ENCODE results near the gene LTA. TPM values are rescaled to one million over a fixed set of nuclear protein-coding genes. Genes with fewer than 3 reads are reported as not detected.

Gene LTA
- total RNA-seq, 1 experiment from 2014 or later: 1.1 TPM

DNA sequence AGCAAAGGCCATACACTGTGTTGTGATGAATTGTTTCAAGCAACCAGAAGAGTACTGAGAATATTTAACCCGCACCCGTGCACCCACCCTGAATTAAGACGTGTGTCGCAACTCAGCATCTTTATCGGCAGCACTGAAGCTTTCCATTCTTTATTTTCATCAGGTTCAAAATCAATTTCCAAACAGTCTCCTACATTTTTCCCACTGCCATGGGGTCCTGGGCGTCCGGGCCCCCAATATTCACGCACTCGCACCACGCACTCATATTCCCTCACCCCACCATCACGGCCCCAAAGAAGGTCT lies 8.3 kb downstream of the LTA start:
- ChIA-PET POLR2A (interaction anchor here (1.0 to 1.4 kb wide), 2 partner anchors 13 to 18 kb away, joined by 3 read pairs; no protein-coding TSS in a partner anchor), RAD21 (ENCODE audit: low non-redundant PET in 1 of 2, low total read pairs in 2 of 2, uncharacterized antibody in 2 of 2, unreplicated experiment in 2 of 2) (interaction anchor here in 1 of 2 experiments (0.9 kb wide), 1 partner anchor 18 kb away, joined by 3 read pairs; no protein-coding TSS in a partner anchor), CTCF (interaction anchor here (0.6 to 7.8 kb wide), 10 partner anchors 9 to 1086 kb away, joined by 3 to 70 read pairs (median 4); partner anchors contain the start of genes NCR3 and PRRC2A)
- peak overlapping the region; percentile 64 for H2AFZ ChIP-seq (ENCODE audit: low read depth, low read length, poor library complexity, severe bottlenecking)
- no peaks in the 10 kb centered on the region for H3K36me3 ChIP-seq (ENCODE audit: control insufficient read depth in 1 of 2, insufficient read depth in 2 of 2, low read length in 2 of 2)
- peaks cover 4 to 15% of the 10 kb centered on the region in 2 experiments; a peak in 2 of 4 replicates for H3K4me1 ChIP-seq (ENCODE audit: control insufficient read depth in 1 of 2, insufficient read depth in 2 of 2, low read length in 2 of 2)
- no peaks in the 10 kb centered on the region for H3K27me3 ChIP-seq (ENCODE audit: insufficient read depth, low read length)
- peak overlapping the region; percentile 97 for H3K4me2 ChIP-seq (ENCODE audit: low read length)
- no peak for DNase-seq (ENCODE audit: low read depth, low spot score)
- peak overlapping the region; percentile 73 for H3K9ac ChIP-seq (ENCODE audit: low read length)
- BruUV-seq (replicated peaks): no TSS peak
- no peaks in the 10 kb centered on the region for H4K20me1 ChIP-seq (ENCODE audit: insufficient read depth)
- H3K79me2 ChIP-seq (ENCODE audit: insufficient read depth, low read length): no peaks in the 10 kb centered on the region
- H3K4me3 ChIP-seq (replicated peaks in 1 of 2; ENCODE audit: low read depth in 1 of 2, low read length in 2 of 2): peak overlapping the region; percentile 65 to 75
- intact Hi-C loops (cut with micrococcal nuclease): no loop called here
- H3K9me2 ChIP-seq (ENCODE audit: insufficient read depth): no peaks in the 10 kb centered on the region
- TF ChIP-seq ZNF274 (IDR thresholded peaks at IDR 0.05; ENCODE audit: low read depth, low read length) (no peak), TCF7L2 (IDR thresholded peaks at IDR 0.05; ENCODE audit: borderline replicate concordance, extremely low read depth, insufficient read depth, insufficient read length) (no peak), EZH2 (IDR thresholded peaks at IDR 0.05) (no peak), YY1 (IDR thresholded peaks at IDR 0.05; ENCODE audit: extremely low read depth, insufficient replicate concordance, low read depth, low read length) (no peak)
- H3K9me3 ChIP-seq (ENCODE audit: control insufficient read depth in 1 of 2, insufficient read depth in 1 of 2, low read depth in 1 of 2, low read length in 2 of 2): no peaks in the 10 kb centered on the region
- H3K27ac ChIP-seq (ENCODE audit: low read depth, low read length): no peak overlapping the region
- ATAC-seq: no peak

DNA sequence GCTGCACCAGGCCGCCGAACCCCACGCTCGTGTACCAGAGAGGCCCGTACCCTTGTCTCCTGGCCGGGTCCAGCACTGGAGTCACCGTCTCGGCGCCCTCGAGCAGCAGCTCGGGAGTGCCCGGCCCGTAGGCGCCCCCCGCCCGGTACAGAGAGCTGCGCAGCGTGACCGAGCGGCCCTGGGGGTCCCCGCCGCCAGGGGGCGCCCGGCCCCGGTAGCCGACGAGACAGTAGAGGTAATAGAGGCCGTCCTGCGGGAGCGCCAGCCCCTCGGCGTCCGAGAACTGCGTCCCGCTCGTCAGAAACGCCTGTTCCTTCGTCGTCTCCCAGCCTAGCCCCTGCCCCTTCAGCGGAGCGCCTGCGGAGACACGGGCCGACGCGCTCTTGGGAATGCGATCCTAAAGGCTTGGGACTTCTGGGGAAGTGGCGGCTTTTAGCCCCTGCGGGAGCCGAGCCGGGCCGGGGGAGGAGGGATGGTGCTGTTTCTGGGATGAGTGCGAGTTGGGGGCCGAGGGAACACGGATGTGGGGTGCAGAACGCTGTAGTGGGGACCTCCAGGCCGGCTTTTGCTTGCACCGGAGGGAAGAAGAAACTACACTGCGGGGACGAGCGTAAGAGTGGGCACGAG lies 8.8 kb downstream of the LTA start:
- peak overlapping the region; percentile 65 to 75 for H3K4me3 ChIP-seq (replicated peaks in 1 of 2; ENCODE audit: low read depth in 1 of 2, low read length in 2 of 2)
- peak overlapping the region; percentile 73 for H3K9ac ChIP-seq (ENCODE audit: low read length)
- CTCF ChIA-PET: interaction anchor here (0.6 to 7.8 kb wide), 10 partner anchors 10 to 1086 kb away, joined by 3 to 70 read pairs (median 4); partner anchors contain the start of genes NCR3 and PRRC2A
- peak overlapping the region; percentile 8; the same call in 1 of the 2 replicates for H3K27ac ChIP-seq (ENCODE audit: low read depth, low read length)
- peak overlapping the region; percentile 97 for H3K4me2 ChIP-seq (ENCODE audit: low read length)
- H3K79me2 ChIP-seq (ENCODE audit: insufficient read depth, low read length): no peaks in the 10 kb centered on the region
- POLR2A ChIA-PET: interaction anchor here (1.0 to 1.9 kb wide), 3 partner anchors 12 to 34 kb away, joined by 3 to 6 read pairs (median 3); partner anchors contain the start of genes ATP6V1G2 and NFKBIL1
- H2AFZ ChIP-seq (ENCODE audit: low read depth, low read length, poor library complexity, severe bottlenecking): peak overlapping the region; percentile 79
- ATAC-seq: peak; percentile 97
- intact Hi-C loops (cut with micrococcal nuclease): no loop called here
- H4K20me1 ChIP-seq (ENCODE audit: insufficient read depth): no peaks in the 10 kb centered on the region
- DNase-seq (ENCODE audit: low read depth, low spot score): peak; percentile 33
- no peaks in the 10 kb centered on the region for H3K36me3 ChIP-seq (ENCODE audit: control insufficient read depth in 1 of 2, insufficient read depth in 2 of 2, low read length in 2 of 2)
- peaks cover 4 to 15% of the 10 kb centered on the region in 2 experiments; a peak in 2 of 4 replicates for H3K4me1 ChIP-seq (ENCODE audit: control insufficient read depth in 1 of 2, insufficient read depth in 2 of 2, low read length in 2 of 2)
- BruUV-seq (replicated peaks): no TSS peak
- TF ChIP-seq RAD21 (IDR thresholded peaks at IDR 0.05; ENCODE audit: low read depth) (peak; percentile 57), CBX3 (IDR thresholded peaks at IDR 0.05; ENCODE audit: low read depth) (no peak), ZFX (IDR thresholded peaks at IDR 0.05) (peak; percentile 38; the same call in 1 of the 2 replicates), POLR2AphosphoS5 (IDR thresholded peaks at IDR 0.05; ENCODE audit: low read depth, low read length) (peak; percentile 80), MAX (IDR thresholded peaks at IDR 0.05) (no peak), CTCF (IDR thresholded peaks at IDR 0.05 in 2 of 3, conservative IDR thresholded peaks at IDR 0.05 in 1 of 3; ENCODE audit: borderline replicate concordance in 1 of 3, insufficient read depth in 1 of 3, low read depth in 2 of 3, low read length in 2 of 3) (peak; percentile 87 to 96 (median 88)), YY1 (IDR thresholded peaks at IDR 0.05; ENCODE audit: extremely low read depth, insufficient replicate concordance, low read depth, low read length) (peak; percentile 37)
- no peaks in the 10 kb centered on the region for H3K9me3 ChIP-seq (ENCODE audit: control insufficient read depth in 1 of 2, insufficient read depth in 1 of 2, low read depth in 1 of 2, low read length in 2 of 2)
- RAD21 ChIA-PET (ENCODE audit: low non-redundant PET in 1 of 2, low total read pairs in 2 of 2, uncharacterized antibody in 2 of 2, unreplicated experiment in 2 of 2): interaction anchor here in 1 of 2 experiments (0.9 kb wide), 1 partner anchor 18 kb away, joined by 3 read pairs; no protein-coding TSS in a partner anchor
- no peaks in the 10 kb centered on the region for H3K9me2 ChIP-seq (ENCODE audit: insufficient read depth)
- no peaks in the 10 kb centered on the region for H3K27me3 ChIP-seq (ENCODE audit: insufficient read depth, low read length)
